ENCODE measurements around the gene XRCC5. TPM values are rescaled to one million over a fixed set of nuclear protein-coding genes. Genes with fewer than 3 reads are reported as not detected.

Gene XRCC5
- total and polyA plus RNA-seq, 2 donors (not counting 1 experiment from before 2014, with no cell fraction given), result 45.5 to 198 TPM

GRCh38 chr2:216155954-216156353, 46.8 kb downstream of the XRCC5 start:
- intact Hi-C loops (cut with micrococcal nuclease), result no loop called here
- Histone ChIP-seq H3K9ac (ENCODE audit: low read length) (no peak overlapping the region), H3K4me2 (replicated peaks; ENCODE audit: low read depth, low read length, poor library complexity, severe bottlenecking) (no peak overlapping the region), H2AFZ (ENCODE audit: insufficient read depth, low read depth, low read length, poor library complexity, severe bottlenecking) (no peak overlapping the region), H3K79me2 (ENCODE audit: control insufficient read depth, insufficient read depth, low read length) (peaks cover 25% of the 10 kb centered on the region), H3K27me3 (replicated peaks in 1 of 4; ENCODE audit: control extremely low read depth in 1 of 4, control insufficient read depth in 3 of 4, insufficient read depth in 4 of 4, low read length in 3 of 4) (no peaks in the 10 kb centered on the region), H3K27ac (ENCODE audit: low read length in 2 of 2) (no peak overlapping the region), H3K9me3 (ENCODE audit: control extremely low read depth in 1 of 3, control insufficient read depth in 2 of 3, insufficient read depth in 1 of 3, low read length in 2 of 3) (no peaks in the 10 kb centered on the region), H3K4me3 (ENCODE audit: control extremely low read depth in 1 of 5, extremely low read depth in 1 of 5, insufficient read depth in 1 of 5, low read depth in 2 of 5, low read length in 4 of 5) (no peak overlapping the region), H4K20me1 (ENCODE audit: control insufficient read depth, insufficient read depth, low read length, poor library complexity, severe bottlenecking) (no peaks in the 10 kb centered on the region), H3K36me3 (replicated peaks in 1 of 2; ENCODE audit: control extremely low read depth in 1 of 2, control insufficient read depth in 1 of 2, extremely low read depth in 1 of 2, insufficient read depth in 2 of 2, low read length in 1 of 2) (peaks cover 25 to 71% of the 10 kb centered on the region in 2 experiments), H3K4me1 (ENCODE audit: control insufficient read depth in 2 of 2, insufficient read depth in 2 of 2, low read length in 2 of 2) (no peaks in the 10 kb centered on the region)
- Mint-ChIP-seq H3K4me3 (no peak overlapping the region), H3K9me3 (ENCODE audit: insufficient read depth) (no peaks in the 10 kb centered on the region), H3K4me1 (no peaks in the 10 kb centered on the region), H3K27me3 (no peaks in the 10 kb centered on the region), H3K27ac (no peak overlapping the region)
- no peak for DNase-seq
- ATAC-seq (ENCODE audit: low read depth), result no peak
- ChIA-PET CTCF (interaction anchor here (1.4 to 1.7 kb wide), 2 partner anchors 9 to 11 kb away, joined by 3 to 4 read pairs; no protein-coding TSS in a partner anchor), POLR2A (no interaction called here)
- TF ChIP-seq, protein P1, sequence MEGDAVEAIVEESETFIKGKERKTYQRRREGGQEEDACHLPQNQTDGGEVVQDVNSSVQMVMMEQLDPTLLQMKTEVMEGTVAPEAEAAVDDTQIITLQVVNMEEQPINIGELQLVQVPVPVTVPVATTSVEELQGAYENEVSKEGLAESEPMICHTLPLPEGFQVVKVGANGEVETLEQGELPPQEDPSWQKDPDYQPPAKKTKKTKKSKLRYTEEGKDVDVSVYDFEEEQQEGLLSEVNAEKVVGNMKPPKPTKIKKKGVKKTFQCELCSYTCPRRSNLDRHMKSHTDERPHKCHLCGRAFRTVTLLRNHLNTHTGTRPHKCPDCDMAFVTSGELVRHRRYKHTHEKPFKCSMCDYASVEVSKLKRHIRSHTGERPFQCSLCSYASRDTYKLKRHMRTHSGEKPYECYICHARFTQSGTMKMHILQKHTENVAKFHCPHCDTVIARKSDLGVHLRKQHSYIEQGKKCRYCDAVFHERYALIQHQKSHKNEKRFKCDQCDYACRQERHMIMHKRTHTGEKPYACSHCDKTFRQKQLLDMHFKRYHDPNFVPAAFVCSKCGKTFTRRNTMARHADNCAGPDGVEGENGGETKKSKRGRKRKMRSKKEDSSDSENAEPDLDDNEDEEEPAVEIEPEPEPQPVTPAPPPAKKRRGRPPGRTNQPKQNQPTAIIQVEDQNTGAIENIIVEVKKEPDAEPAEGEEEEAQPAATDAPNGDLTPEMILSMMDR (IDR thresholded peaks at IDR 0.05), result no peak
- no peak for TF ChIP-seq EZH2 (IDR thresholded peaks at IDR 0.05; ENCODE audit: borderline replicate concordance, insufficient read depth, low read depth, low read length, poor library complexity, severe bottlenecking)
- WGBS (ENCODE audit: insufficient coverage), result 100% methylated on average over 1 of the region's 3 CpGs

DNA sequence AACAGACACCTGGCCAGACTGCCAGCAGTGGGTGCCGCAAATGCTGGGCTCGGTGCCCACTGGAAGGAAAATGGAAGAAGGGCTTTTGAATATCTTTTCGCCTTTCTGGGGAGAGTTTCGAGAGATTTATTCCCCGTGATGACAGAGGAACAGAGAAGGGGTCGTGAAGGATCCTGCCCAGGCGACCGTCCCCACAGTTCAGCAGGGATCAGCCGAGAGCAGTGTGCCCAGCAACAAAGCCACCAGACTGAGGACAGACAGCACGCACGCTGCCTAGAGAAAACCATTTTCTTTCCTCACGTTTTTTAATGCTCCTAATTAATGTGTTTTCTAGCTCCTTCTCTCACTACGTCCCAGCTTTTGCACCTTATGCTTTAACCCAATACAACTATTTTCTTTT, 47.7 kb downstream of the XRCC5 start:
- Mint-ChIP-seq H3K4me1 (no peaks in the 10 kb centered on the region), H3K27me3 (no peaks in the 10 kb centered on the region), H3K27ac (no peak overlapping the region), H3K9me3 (ENCODE audit: insufficient read depth) (no peaks in the 10 kb centered on the region), H3K4me3 (no peak overlapping the region)
- Histone ChIP-seq H4K20me1 (ENCODE audit: control insufficient read depth, insufficient read depth, low read length, poor library complexity, severe bottlenecking) (no peaks in the 10 kb centered on the region), H2AFZ (ENCODE audit: insufficient read depth, low read depth, low read length, poor library complexity, severe bottlenecking) (no peak overlapping the region), H3K27me3 (replicated peaks in 1 of 4; ENCODE audit: control extremely low read depth in 1 of 4, control insufficient read depth in 3 of 4, insufficient read depth in 4 of 4, low read length in 3 of 4) (no peaks in the 10 kb centered on the region), H3K27ac (ENCODE audit: low read length in 2 of 2) (no peak overlapping the region), H3K4me3 (ENCODE audit: control extremely low read depth in 1 of 5, extremely low read depth in 1 of 5, insufficient read depth in 1 of 5, low read depth in 2 of 5, low read length in 4 of 5) (no peak overlapping the region), H3K36me3 (replicated peaks in 1 of 2; ENCODE audit: control extremely low read depth in 1 of 2, control insufficient read depth in 1 of 2, extremely low read depth in 1 of 2, insufficient read depth in 2 of 2, low read length in 1 of 2) (peaks cover 31 to 71% of the 10 kb centered on the region in 2 experiments), H3K9ac (ENCODE audit: low read length) (no peak overlapping the region), H3K79me2 (ENCODE audit: control insufficient read depth, insufficient read depth, low read length) (peaks cover 16% of the 10 kb centered on the region), H3K9me3 (ENCODE audit: control extremely low read depth in 1 of 3, control insufficient read depth in 2 of 3, insufficient read depth in 1 of 3, low read length in 2 of 3) (no peaks in the 10 kb centered on the region), H3K4me1 (ENCODE audit: control insufficient read depth in 2 of 2, insufficient read depth in 2 of 2, low read length in 2 of 2) (no peaks in the 10 kb centered on the region), H3K4me2 (replicated peaks; ENCODE audit: low read depth, low read length, poor library complexity, severe bottlenecking) (no peak overlapping the region)
- intact Hi-C loops (cut with micrococcal nuclease), result no loop called here
- TF ChIP-seq, protein P1 (IDR thresholded peaks at IDR 0.05), result no peak
- TF ChIP-seq EZH2 (IDR thresholded peaks at IDR 0.05; ENCODE audit: borderline replicate concordance, insufficient read depth, low read depth, low read length, poor library complexity, severe bottlenecking), result no peak
- CTCF ChIA-PET, result interaction anchor here (1.4 kb wide), 1 partner anchor 10 kb away, joined by 3 read pairs; no protein-coding TSS in a partner anchor
- WGBS (ENCODE audit: insufficient coverage), result 100% methylated on average over 8 of the region's 13 CpGs
- no peak for ATAC-seq (ENCODE audit: low read depth)
- POLR2A ChIA-PET, result no interaction called here
- no peak for DNase-seq
